ENCODE data around the gene ABHD4.
"Not testable (repeated sequence)": the region's sequence is repeated elsewhere in the genome, so short reads cannot be mapped to it uniquely, and the experiment has no call there.

ABHD4 gene

GRCh38 chr14:22588526-22589095, 9.5 kb upstream of the ABHD4 start:
- DNase-seq (ENCODE audit: low read depth in 1 of 2, low spot score in 1 of 2), result no peak

- peak; percentile 98 to 100 for DNase-seq (ENCODE audit: low read depth in 1 of 2, low spot score in 1 of 2)
Observed at GRCh38 chr14:22589096-22589839, 8.8 kb upstream of the ABHD4 start, which contains the start of gene DAD1. TSS of gene DAD1 (minus strand) at chr14:22589224. CDS start at chr14:22589157, 67 bp downstream.

DNA sequence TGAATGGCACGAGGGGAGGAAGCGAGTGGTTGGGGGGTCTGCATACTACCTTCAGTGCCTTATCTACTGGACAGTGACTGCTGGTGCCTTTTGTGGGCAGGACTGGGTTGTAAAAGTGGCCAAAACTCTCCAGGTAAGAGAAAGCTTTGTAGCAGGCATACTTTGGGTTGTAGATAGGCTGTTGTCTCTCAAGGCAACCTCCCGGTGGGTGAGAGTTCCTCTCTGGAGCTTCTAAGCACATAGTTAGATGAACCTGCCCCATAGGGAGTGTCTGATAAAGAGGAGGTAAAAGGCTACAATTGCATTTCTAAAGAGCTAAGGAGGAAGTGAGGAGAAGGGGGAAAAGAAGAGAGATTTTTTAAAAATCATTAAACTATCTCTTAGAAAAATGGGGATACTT, 4.9 kb upstream of the ABHD4 start:
- no peak for DNase-seq (ENCODE audit: low read depth in 1 of 2, low spot score in 1 of 2)

- DNase-seq (ENCODE audit: low read depth in 1 of 2, low spot score in 1 of 2), result no peak
Observed at GRCh38 chr14:22593601-22594000, 4.5 kb upstream of the ABHD4 start.

DNA sequence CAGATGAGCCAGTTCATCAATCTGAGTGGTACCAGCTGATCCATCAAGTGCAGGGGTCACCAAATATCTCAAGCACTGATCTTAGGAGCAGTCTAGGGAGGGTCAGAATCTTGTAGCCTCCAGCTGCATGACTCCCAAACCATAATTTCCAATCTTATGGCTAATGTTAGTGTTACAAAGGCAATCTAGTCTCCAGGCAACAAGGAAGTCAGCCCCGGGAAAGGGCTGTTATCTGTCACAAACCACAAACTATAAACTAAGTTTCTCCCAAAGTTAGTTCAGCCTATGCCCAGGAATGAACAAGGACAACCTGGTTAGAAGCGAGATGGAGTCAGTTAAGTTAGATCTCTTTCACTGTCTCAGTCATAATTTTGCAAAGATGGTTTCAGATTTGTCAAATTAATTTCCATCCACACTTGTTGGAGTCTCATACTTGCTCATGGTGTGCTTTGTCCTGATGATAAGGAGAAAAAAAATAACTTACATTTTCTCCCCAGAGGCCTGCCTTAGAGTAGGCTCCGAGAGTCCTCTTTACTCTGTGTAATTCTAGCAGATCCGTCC, 3.9 kb upstream of the ABHD4 start:
- DNase-seq (ENCODE audit: low read depth in 1 of 2, low spot score in 1 of 2), result no peak

DNA sequence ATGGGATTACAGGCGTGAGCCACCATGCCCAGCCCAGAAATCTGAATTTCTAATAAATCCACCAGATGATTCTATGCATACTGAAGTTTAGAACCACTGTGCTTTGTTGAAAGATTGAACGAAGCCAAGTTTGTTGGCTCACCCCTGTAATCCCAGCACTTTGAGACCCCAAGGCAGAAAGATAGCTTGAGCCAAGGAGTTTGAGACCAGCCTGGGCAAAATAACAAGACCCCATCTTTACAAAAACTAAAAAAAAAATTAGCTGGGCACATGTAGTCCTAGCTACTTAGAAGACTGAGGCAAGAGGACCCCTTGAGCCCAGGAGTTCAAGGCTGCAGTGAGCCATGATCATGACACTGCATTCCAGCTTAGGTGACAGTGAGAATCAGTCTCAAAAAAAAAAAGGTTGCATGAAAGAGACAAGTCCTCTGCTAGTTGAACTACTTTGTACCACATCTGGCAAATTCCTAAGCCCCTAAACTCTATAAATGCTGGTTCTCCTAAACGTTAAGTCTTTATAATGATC, 1.7 kb upstream of the ABHD4 start:
- DNase-seq (ENCODE audit: low read depth in 1 of 2, low spot score in 1 of 2), result no peak

DNA sequence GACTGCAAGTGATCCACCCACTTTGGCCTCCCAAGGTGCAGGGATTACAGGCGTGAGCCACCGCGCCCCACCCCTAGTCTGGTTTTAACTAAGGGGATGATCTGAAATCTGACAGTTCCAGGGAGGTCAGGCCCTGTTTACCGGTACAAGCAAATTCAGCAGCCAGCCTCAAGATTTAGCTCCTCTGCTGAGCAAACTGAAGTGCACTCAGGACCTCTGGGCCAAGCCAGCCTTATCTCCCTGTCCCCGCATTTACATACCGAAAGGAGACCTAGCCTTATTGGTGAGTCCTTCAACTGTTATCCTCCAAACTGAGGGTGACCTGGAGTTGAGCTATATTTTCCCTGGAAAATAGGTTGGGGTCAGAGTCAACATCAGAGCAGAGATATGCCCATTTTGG, 835 bp upstream of the ABHD4 start:
- DNase-seq (ENCODE audit: low read depth in 1 of 2, low spot score in 1 of 2), result no peak

GRCh38 chr14:22597771-22598098, 365 bp upstream of the ABHD4 start:
- no peak for DNase-seq (ENCODE audit: low read depth in 1 of 2, low spot score in 1 of 2)

DNA sequence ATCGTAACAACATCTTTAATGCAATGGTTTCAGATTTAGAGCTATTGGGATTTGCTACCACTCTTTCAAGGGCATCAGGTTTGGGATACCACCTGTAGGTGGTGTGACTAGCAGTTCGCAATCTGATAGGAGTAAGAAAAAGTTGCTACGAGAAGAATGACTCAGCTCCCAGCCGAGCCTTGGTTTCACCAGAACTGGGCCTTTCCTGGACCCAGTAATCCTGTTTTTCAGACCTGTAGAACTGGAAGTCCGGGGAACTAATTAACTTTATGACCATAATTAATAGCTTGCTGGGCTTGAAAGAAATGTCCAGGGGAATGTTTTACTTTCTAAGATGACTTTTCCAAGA, 770 bp downstream of the ABHD4 start:
- no peak for DNase-seq (ENCODE audit: low read depth in 1 of 2, low spot score in 1 of 2)

DNA sequence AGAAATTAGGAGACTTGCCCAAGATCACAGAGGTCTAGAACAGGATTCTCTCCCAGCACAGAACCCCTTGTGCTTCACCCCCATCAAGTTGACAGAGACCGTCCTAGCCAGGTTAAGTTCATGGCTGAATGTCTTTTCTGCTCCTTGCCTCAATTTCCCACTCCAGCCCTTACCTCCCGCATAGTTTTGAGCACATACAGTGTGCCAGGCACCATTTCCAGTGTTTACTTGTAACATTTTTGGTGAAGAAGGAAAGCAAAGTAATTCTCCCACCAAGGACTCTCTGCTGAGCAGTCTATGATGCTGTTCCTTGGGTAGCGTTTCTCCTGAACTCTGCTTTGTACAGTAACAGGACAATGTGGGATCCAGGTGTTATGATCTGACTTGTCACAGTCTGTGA, 1.2 kb downstream of the ABHD4 start:
- no peak for DNase-seq (ENCODE audit: low read depth in 1 of 2, low spot score in 1 of 2)

GRCh38 chr14:22600027-22600426, 1.9 kb downstream of the ABHD4 start:
- no peak for DNase-seq (ENCODE audit: low read depth in 1 of 2, low spot score in 1 of 2)

- DNase-seq (ENCODE audit: low read depth in 1 of 2, low spot score in 1 of 2), result no peak
Observed at GRCh38 chr14:22601456-22601855, 3.4 kb downstream of the ABHD4 start.

GRCh38 chr14:22601996-22602395, 3.9 kb downstream of the ABHD4 start:
- no peak for DNase-seq (ENCODE audit: low read depth in 1 of 2, low spot score in 1 of 2)

- DNase-seq (ENCODE audit: low read depth in 1 of 2, low spot score in 1 of 2), result no peak
Observed at GRCh38 chr14:22602862-22603261, 4.8 kb downstream of the ABHD4 start.

DNA sequence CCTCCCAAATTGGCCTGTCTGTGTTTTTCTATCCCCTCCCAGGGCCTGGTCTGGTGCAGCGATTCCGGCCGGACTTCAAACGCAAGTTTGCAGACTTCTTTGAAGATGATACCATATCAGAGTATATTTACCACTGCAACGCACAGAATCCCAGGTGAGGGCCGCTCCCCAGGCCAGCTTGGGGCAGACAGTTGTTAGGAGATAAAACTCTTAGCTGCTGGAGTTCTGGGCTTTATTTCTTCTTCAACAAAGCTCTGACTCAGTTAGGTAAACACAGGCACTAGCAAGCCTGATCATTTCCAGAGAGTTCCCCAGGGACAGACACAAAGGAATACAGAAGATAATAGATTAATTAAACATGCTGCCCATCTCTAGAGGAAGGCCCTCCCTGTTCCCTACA, 8.3 kb downstream of the ABHD4 start:
- no peak for DNase-seq (ENCODE audit: low read depth in 1 of 2, low spot score in 1 of 2)

DNA sequence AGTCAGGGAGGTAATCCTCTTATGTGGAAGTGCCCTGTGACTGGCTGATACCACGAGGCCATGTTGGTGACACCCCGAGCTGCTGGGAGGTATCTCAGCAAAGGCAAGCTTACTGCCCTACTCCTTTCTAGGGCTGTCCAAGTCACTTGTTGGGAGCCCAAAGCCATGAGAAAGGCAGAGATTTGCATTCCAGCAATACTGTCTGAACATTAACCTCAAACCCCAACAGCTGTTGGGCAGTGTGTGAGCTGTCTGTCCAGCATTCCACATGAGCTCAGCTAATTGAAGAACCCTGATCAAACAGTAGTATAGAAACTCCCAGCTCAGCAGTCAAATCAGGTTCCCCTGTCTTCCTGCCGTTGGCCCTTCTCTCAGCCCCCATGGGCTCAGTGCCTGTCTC, 9.2 kb downstream of the ABHD4 start:
- DNase-seq (ENCODE audit: low read depth in 1 of 2, low spot score in 1 of 2), result no peak

GRCh38 chr14:22610931-22611330, 12.8 kb downstream of the ABHD4 start:
- DNase-seq (ENCODE audit: low read depth in 1 of 2, low spot score in 1 of 2), result no peak

DNA sequence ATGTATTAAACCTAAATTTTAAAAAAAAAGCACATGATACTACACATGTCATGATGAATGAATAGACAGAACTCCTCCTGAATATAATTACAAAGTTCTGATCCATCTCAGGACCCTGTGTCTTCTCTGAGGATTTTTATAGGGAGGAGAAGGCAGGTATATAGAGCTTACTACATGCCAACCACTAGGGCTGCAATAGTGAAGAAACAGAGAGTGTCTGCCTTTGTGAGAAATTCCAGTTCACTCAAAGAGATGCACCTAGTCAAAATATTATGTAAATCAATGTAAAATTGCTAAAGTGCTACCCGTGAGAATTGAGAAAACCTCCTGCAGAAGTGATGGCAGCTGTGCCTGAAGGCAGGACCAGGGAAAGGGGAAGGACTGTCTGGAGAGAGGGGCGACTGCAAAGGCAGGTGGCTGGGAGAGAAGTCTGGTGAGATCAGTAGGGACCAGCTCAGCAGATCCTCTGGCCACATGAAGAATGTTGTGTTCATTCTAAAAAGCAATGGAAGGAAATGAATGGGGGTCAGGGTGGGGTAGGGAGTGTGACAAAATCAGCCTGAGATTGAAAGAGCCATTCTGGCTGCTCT, 15.1 kb downstream of the ABHD4 start:
- no peak for DNase-seq (ENCODE audit: low read depth in 1 of 2, low spot score in 1 of 2)

DNA sequence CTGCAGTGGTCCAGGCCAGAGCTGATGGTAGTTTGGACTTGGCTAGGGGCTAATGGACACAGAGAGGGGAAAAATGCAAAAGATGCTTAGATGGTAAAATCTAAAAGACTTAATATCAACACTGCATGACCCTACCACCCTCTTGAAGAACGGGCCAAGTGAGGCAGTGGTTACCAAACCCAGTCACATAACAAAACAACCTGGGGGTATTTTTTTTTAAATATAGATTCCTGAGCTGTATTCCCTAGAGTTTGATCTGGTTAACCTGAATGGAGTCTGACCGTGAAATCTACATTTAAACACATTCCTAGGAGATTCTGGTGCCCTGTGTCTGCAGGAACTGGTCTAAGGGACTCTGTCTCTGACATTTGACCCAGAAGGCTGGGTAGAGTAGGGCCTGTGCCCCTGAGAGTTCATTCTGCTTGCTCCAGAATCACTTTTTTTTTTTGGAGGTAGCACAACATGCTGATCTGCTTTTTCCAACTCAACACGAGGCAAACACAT, 15.7 kb downstream of the ABHD4 start:
- DNase-seq (ENCODE audit: low read depth in 1 of 2, low spot score in 1 of 2), result no peak

- DNase-seq (ENCODE audit: low read depth in 1 of 2, low spot score in 1 of 2), result no peak
Observed at GRCh38 chr14:22614240-22614799, 16.2 kb downstream of the ABHD4 start.

GRCh38 chr14:22615765-22616164, 17.7 kb downstream of the ABHD4 start:
- not testable (repeated sequence) for DNase-seq (ENCODE audit: low read depth in 1 of 2, low spot score in 1 of 2)

DNA sequence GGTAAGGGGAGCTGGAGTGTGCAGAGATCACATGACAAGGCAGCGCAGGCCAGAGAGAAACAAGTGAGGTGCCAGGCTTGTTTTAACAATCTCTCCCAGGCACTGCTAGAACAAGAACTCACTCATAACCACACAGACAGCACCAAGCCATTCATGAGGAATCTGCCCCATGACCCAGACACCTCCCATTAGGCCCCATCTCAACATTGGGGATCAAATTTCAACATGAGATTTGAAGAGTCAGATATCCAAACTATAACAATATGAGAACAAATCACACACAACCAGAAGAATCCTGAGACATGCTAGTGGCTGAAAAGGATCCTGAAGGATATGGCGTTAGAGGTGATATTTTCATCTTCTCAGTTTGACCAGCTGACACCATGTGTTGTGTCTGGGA, 24.2 kb downstream of the ABHD4 start:
- DNase-seq (ENCODE audit: low read depth in 1 of 2, low spot score in 1 of 2), result no peak

All from stimulated activated CD4-positive, alpha-beta T cell treated with anti-CD3 and anti-CD28 coated beads, Interleukin-15, amount 100 ng/mL, for 1 hour (primary cell).